ENCODE data around the gene TEX22.
A peak's percentile ranks its signal among the peaks of the same experiment; 100 is the strongest.
"Not testable (repeated sequence)": the region's sequence is repeated elsewhere in the genome, so short reads cannot be mapped to it uniquely, and the experiment has no call there.

TEX22 gene

DNA sequence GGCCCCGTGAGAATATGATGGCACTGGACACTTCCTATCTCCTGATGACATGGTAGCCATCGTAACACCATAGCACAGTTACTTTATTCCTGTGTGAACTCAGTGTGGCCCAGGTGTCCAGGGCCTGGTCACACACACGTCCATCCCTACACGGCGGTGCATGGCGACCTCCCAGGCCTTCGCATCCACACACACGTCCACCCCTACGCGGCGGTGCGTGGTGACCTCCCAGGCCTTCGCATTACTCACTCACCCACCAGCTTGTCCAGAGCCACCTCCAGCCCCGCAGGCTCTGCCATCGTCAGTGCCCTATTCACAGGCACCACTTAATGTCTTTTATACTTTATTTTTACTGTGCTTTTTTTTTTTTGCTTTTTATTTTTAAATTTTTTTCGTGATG, 39.4 kb upstream of the TEX22 start:
- TF ChIP-seq ISL1 (CRISPR knock-in tag; IDR thresholded peaks at IDR 0.05), result no peak
- TF ChIP-seq BACH2 (CRISPR knock-in tag; IDR thresholded peaks at IDR 0.05; ENCODE audit: borderline replicate concordance), result no peak
- no peak for TF ChIP-seq ZFP3 (CRISPR knock-in tag; IDR thresholded peaks at IDR 0.05)
- TF ChIP-seq OSR1 (CRISPR knock-in tag; IDR thresholded peaks at IDR 0.05), result no peak
- TF ChIP-seq PPARA (CRISPR knock-in tag; IDR thresholded peaks at IDR 0.05; ENCODE audit: borderline replicate concordance), result no peak
- TF ChIP-seq ZNF565 (CRISPR knock-in tag; conservative IDR thresholded peaks at IDR 0.05; ENCODE audit: low read depth), result no peak
- no peak for TF ChIP-seq TCF4 (CRISPR knock-in tag; IDR thresholded peaks at IDR 0.05; ENCODE audit: borderline replicate concordance)
- TF ChIP-seq GLIS3 (CRISPR knock-in tag; IDR thresholded peaks at IDR 0.05), result no peak
- TF ChIP-seq ESRRG (CRISPR knock-in tag; IDR thresholded peaks at IDR 0.05), result no peak
- TF ChIP-seq, protein P1, sequence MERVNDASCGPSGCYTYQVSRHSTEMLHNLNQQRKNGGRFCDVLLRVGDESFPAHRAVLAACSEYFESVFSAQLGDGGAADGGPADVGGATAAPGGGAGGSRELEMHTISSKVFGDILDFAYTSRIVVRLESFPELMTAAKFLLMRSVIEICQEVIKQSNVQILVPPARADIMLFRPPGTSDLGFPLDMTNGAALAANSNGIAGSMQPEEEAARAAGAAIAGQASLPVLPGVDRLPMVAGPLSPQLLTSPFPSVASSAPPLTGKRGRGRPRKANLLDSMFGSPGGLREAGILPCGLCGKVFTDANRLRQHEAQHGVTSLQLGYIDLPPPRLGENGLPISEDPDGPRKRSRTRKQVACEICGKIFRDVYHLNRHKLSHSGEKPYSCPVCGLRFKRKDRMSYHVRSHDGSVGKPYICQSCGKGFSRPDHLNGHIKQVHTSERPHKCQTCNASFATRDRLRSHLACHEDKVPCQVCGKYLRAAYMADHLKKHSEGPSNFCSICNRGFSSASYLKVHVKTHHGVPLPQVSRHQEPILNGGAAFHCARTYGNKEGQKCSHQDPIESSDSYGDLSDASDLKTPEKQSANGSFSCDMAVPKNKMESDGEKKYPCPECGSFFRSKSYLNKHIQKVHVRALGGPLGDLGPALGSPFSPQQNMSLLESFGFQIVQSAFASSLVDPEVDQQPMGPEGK (CRISPR knock-in tag; IDR thresholded peaks at IDR 0.05; ENCODE audit: borderline replicate concordance), result no peak
- no peak for TF ChIP-seq ZNF70 (CRISPR knock-in tag; IDR thresholded peaks at IDR 0.05)
- TF ChIP-seq, protein P2, sequence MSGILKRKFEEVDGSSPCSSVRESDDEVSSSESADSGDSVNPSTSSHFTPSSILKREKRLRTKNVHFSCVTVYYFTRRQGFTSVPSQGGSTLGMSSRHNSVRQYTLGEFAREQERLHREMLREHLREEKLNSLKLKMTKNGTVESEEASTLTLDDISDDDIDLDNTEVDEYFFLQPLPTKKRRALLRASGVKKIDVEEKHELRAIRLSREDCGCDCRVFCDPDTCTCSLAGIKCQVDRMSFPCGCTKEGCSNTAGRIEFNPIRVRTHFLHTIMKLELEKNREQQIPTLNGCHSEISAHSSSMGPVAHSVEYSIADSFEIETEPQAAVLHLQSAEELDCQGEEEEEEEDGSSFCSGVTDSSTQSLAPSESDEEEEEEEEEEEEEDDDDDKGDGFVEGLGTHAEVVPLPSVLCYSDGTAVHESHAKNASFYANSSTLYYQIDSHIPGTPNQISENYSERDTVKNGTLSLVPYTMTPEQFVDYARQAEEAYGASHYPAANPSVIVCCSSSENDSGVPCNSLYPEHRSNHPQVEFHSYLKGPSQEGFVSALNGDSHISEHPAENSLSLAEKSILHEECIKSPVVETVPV (CRISPR knock-in tag; IDR thresholded peaks at IDR 0.05), result no peak
- no peak for TF ChIP-seq CSDC2 (CRISPR knock-in tag; IDR thresholded peaks at IDR 0.05)
- no peak for TF ChIP-seq ZNF8 (CRISPR knock-in tag; IDR thresholded peaks at IDR 0.05)
- no peak for TF ChIP-seq RARB (CRISPR knock-in tag; IDR thresholded peaks at IDR 0.05)
- TF ChIP-seq SNAI2 (CRISPR knock-in tag; IDR thresholded peaks at IDR 0.05), result no peak
- TF ChIP-seq, protein P3, sequence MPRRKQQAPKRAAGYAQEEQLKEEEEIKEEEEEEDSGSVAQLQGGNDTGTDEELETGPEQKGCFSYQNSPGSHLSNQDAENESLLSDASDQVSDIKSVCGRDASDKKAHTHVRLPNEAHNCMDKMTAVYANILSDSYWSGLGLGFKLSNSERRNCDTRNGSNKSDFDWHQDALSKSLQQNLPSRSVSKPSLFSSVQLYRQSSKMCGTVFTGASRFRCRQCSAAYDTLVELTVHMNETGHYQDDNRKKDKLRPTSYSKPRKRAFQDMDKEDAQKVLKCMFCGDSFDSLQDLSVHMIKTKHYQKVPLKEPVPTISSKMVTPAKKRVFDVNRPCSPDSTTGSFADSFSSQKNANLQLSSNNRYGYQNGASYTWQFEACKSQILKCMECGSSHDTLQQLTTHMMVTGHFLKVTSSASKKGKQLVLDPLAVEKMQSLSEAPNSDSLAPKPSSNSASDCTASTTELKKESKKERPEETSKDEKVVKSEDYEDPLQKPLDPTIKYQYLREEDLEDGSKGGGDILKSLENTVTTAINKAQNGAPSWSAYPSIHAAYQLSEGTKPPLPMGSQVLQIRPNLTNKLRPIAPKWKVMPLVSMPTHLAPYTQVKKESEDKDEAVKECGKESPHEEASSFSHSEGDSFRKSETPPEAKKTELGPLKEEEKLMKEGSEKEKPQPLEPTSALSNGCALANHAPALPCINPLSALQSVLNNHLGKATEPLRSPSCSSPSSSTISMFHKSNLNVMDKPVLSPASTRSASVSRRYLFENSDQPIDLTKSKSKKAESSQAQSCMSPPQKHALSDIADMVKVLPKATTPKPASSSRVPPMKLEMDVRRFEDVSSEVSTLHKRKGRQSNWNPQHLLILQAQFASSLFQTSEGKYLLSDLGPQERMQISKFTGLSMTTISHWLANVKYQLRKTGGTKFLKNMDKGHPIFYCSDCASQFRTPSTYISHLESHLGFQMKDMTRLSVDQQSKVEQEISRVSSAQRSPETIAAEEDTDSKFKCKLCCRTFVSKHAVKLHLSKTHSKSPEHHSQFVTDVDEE (CRISPR knock-in tag; IDR thresholded peaks at IDR 0.05), result no peak
- TF ChIP-seq, protein P4, sequence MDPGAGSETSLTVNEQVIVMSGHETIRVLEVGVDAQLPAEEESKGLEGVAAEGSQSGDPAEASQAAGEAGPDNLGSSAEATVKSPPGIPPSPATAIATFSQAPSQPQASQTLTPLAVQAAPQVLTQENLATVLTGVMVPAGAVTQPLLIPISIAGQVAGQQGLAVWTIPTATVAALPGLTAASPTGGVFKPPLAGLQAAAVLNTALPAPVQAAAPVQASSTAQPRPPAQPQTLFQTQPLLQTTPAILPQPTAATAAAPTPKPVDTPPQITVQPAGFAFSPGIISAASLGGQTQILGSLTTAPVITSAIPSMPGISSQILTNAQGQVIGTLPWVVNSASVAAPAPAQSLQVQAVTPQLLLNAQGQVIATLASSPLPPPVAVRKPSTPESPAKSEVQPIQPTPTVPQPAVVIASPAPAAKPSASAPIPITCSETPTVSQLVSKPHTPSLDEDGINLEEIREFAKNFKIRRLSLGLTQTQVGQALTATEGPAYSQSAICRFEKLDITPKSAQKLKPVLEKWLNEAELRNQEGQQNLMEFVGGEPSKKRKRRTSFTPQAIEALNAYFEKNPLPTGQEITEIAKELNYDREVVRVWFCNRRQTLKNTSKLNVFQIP (CRISPR knock-in tag; IDR thresholded peaks at IDR 0.05; ENCODE audit: borderline replicate concordance, low read depth), result no peak
- no peak for TF ChIP-seq ZC3H10 (CRISPR knock-in tag; IDR thresholded peaks at IDR 0.05)
- no peak for TF ChIP-seq ZFP30 (CRISPR knock-in tag; IDR thresholded peaks at IDR 0.05)
- ATAC-seq, result no peak

DNA sequence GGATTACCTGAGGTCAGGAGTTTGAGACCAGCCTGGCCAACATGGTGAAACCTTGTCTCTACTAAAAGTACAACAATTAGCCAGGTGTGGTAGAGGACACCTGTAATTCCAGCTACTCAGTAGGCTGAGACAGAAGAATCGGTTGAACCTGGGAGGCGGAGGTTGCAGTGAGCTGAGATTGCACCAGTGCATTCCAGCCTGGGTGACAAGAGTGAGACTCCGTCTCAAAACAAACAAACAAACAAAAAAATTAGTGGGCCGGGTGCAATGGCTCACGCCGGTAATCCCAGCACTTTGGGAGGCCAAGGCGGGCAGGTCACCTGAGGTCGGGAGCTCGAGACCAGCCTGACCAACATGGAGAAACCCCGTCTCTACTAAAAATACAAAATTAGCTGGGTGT, 36.9 kb upstream of the TEX22 start:
- ATAC-seq, result not testable (repeated sequence)

DNA sequence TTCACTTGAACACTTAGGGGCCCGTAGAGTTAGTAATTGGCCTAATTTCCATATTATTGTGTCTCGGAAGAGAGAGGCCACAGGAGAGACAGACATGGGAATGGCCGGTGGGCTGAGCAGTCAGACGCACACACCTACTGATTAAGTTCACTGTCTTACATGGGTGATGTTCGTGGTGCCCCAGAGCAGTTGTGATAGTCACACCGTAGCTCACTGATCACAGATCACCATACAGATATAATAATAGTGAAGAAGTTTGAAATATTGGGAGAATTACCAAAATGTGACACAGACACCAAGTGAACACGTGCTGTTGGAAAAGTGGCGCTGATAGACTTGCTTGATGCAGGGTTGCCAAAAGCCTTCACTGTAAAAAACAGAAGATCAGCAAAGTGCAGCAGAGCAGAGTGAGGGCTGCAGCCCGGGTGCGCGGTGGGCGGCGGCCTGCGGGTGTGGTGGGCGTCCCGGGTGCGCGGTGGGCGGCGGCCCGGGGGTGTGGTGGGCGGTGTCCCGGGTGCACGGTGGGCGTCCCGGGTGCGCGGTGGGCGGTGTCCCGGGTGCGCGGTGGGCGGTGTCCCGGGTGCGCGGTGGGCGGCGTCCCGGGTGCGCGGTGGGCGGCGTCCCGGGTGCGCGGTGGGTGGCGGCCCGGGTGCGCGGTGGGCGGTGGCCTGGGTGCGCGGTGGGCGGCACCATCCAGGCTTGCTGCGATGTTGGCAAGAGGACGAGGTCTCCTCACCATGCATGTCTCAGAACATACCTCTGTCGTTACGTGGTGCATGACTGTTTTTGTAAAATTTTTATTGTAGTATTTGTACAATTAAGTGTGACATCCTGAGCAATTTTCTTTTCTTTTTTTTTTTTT, 34.3 kb upstream of the TEX22 start:
- TF ChIP-seq, protein P5, sequence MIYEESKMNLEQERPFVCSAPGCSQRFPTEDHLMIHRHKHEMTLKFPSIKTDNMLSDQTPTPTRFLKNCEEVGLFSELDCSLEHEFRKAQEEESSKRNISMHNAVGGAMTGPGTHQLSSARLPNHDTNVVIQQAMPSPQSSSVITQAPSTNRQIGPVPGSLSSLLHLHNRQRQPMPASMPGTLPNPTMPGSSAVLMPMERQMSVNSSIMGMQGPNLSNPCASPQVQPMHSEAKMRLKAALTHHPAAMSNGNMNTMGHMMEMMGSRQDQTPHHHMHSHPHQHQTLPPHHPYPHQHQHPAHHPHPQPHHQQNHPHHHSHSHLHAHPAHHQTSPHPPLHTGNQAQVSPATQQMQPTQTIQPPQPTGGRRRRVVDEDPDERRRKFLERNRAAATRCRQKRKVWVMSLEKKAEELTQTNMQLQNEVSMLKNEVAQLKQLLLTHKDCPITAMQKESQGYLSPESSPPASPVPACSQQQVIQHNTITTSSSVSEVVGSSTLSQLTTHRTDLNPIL (CRISPR knock-in tag; IDR thresholded peaks at IDR 0.05; ENCODE audit: low read depth), result no peak
- TF ChIP-seq PPARA (CRISPR knock-in tag; IDR thresholded peaks at IDR 0.05; ENCODE audit: borderline replicate concordance) (no peak), ARNTL (CRISPR knock-in tag; IDR thresholded peaks at IDR 0.05; ENCODE audit: borderline replicate concordance, low read depth) (no peak), ZNF70 (CRISPR knock-in tag; IDR thresholded peaks at IDR 0.05) (no peak), GLIS3 (CRISPR knock-in tag; IDR thresholded peaks at IDR 0.05) (no peak)
- peak; percentile 90 for ATAC-seq
